Omental fat pad (tissue), 4 donors: ENCODE measurements around the gene ACSS3. TPM values are rescaled to one million over a fixed set of nuclear protein-coding genes. Genes with fewer than 3 reads are reported as not detected.
"Not testable (repeated sequence)": the region's sequence is repeated elsewhere in the genome, so short reads cannot be mapped to it uniquely, and the experiment has no call there.

ENCODE experiments used
- ATAC-seq: fragments of 150-250 bp; one replicate; pipeline ENCODE4 v1.9.1; 2016; ENCODE audit warnings: mild to moderate bottlenecking, moderate library complexity; ENCODE audit not compliant: low FRiP score
- DNase-seq: peaks from one replicate; pipeline ENCODE4 v3.0.0-alpha.2; 2019; ENCODE audit warnings: low spot score
- total RNA-seq, 4 donors: library from RNA; depleted of rRNA; stranded (reverse); fragments of >200 nt; gene quantifications; one replicate each; pipeline ENCODE4 v1.1.0, GENCODE V29; 2016
- TF ChIP-seq, protein P1 (sequence below), 3 donors: fragments of 450-650 bp; IDR thresholded peaks; one replicate each; pipeline ENCODE4 v1.5.1; 2016 to 2017; ENCODE audit warnings: antibody characterized with exemption in 3 of 3, mild to moderate bottlenecking in 3 of 3, moderate library complexity in 2 of 3

ACSS3 gene
- total RNA-seq, 4 donors from 2014 or later: 38.8 to 102 (median 57.9) TPM

DNA sequence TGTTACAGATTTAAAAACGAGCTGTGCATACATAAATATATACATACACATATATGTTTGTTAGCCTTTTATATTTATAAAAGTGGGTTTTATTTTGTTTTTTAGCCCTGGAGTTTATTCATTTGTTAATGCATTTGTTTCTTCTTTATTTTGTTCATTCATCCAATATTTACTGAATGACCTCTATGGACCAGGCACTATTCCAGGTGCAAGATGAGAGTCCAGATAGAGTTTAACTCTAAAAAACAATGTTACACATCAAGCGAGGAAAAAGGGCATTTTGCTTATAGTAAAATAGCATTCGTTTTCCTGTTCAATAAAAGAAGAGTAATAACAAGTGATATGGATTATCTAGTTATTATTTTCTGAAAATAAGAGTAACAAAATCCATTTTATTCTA, 14.2 kb downstream of the ACSS3 start:
- TF ChIP-seq, protein P1, sequence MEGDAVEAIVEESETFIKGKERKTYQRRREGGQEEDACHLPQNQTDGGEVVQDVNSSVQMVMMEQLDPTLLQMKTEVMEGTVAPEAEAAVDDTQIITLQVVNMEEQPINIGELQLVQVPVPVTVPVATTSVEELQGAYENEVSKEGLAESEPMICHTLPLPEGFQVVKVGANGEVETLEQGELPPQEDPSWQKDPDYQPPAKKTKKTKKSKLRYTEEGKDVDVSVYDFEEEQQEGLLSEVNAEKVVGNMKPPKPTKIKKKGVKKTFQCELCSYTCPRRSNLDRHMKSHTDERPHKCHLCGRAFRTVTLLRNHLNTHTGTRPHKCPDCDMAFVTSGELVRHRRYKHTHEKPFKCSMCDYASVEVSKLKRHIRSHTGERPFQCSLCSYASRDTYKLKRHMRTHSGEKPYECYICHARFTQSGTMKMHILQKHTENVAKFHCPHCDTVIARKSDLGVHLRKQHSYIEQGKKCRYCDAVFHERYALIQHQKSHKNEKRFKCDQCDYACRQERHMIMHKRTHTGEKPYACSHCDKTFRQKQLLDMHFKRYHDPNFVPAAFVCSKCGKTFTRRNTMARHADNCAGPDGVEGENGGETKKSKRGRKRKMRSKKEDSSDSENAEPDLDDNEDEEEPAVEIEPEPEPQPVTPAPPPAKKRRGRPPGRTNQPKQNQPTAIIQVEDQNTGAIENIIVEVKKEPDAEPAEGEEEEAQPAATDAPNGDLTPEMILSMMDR (IDR thresholded peaks at IDR 0.05): no peak
- DNase-seq (no peak), ATAC-seq (no peak)

DNA sequence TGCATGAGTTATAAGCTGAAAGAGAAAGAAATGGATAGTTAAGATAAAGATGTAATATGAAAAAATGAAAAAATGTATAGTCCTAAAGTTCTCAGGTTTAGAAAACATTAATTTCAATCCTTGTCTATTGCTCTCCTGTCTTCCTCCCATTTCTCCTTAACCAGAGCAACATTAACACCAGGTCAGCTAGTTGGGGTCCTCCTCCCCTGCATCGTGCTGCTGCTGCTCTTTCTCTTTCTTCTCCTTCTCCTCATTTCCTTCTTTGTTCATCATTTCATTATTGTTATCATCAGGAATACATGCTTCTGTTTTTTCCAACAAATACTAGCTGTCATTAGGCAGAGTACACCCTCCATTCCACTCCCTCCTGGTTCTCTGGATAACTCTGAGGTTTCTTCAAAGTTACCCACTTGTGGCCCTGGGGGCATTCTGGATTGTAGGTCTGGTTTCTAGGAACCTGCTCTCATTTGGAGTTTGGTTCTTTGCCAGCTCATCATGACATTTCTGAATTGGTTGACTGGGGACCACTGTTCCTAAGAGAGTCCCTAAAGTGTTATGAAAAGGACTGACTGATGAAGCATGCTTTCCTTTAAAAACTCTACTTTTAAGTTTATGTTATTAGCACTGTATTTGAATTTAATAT, 17.0 kb downstream of the ACSS3 start:
- TF ChIP-seq, protein P1 (IDR thresholded peaks at IDR 0.05): no peak
- no peak for ATAC-seq
- no peak for DNase-seq

DNA sequence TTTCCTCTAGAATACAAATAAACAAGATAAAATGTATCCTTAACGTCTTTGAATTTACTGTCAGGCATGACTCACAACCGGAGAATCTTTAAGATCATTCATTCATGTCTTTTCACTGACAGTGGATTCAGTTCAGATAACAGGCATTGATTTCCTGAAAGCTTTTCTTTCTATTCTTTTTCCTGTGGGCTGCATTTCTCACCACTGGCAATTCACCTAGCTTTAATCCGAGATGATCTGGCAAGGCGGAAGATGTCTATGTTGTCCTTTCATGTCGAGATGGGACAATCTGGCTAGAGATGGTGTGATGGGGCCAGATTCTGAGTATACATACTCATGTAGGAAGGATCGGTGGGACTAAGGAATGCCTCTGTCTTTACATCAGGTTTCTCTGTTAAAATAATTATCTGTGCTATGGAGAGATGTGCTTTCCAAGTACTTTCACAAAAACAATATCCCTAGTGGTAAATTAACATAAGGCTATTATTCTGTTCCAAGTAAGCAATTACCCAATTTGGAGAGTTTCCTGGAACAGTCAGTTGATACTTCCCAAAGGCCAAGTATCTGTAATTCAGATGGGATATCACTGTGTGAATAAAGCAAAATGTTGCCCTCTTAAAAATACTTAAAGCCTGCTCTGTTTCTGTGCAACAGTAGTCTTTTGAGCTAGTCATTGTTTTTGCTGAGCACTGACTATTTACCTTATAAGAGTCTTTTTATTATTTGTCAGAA, 17.8 kb downstream of the ACSS3 start:
- TF ChIP-seq, protein P1 (IDR thresholded peaks at IDR 0.05): no peak
- DNase-seq (no peak), ATAC-seq (peak; percentile 59)

DNA sequence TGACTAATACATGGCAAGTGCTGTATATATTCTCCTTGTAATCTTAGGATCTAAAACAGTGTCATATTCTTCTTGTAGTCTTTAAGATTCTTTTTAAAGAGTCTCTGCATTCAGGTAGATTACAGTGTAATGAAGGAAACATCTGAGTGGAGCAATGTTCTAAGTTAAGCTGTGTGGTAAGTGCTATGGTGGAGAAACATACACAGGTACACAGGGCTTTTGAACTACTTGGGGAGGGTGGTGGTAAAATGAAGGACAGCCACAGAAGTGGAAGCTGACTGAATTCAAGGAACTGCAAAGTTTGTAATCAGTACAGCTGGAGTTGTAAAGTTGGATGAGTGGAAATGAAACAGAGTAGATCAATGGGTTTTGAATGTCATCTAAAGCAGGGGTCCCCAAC, 27.8 kb downstream of the ACSS3 start:
- DNase-seq: no peak
- no peak for ATAC-seq
- TF ChIP-seq, protein P1 (IDR thresholded peaks at IDR 0.05): no peak

DNA sequence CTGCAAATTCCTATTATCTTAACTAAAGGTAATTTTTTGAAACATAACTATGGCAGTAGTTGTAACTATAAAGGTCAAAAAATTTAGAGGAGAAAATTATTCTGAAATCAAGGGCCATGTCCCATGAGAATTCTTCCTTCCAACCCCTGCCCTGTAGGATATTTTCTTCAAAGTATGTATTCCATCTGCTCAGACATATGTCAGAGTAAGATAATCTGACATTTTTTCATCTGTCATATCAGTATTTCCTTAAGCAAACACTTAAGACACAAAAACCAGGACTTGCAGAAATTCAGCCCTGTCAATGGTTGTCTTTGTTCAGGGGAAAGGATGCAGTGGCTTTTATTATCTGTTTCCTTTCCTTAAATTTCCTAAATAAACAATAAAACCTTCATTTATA, 36.3 kb downstream of the ACSS3 start:
- ATAC-seq (no peak), DNase-seq (no peak)
- TF ChIP-seq, protein P1 (IDR thresholded peaks at IDR 0.05): no peak

DNA sequence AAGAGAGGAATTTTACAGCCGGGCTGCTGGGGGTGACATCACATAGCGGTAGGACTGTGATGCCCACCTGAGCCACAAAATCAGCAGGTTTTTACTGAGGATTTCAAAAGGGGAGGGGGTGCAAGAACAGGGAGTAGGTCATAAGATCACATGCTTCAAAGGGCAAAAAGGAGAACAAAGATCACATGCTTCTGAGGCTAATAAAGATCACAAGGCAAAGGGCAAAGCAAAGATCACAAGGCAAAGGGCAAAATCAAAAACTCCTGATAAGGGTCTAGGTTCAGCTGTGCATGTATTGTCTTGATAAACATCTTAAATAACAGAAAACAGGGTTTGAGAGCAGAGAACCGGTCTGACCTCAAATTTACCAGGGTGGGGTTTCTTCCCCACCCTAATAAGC, 41.2 kb downstream of the ACSS3 start:
- ATAC-seq, DNase-seq: not testable (repeated sequence)

DNA sequence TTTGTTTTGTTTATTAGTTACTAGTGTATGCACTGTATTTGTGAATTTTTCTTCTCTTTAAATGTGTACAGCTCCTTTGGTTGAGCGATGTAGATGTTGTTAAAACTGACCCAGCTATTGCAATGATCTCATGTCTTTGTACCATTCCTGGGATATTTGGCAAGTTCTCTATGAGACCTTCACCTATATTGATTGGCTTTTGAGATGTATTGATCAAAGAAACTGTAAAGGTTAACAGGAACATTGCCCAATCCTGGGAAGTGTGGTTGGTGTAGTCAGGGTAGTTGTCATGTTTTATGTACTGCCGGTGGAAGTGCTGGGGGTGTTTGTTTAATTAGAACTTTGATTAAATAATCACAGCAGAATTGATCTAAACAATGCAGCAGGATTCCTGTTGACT, 43.1 kb downstream of the ACSS3 start:
- ATAC-seq: no peak
- DNase-seq: no peak
- TF ChIP-seq, protein P1 (IDR thresholded peaks at IDR 0.05): no peak
